Activated CD4-positive, alpha-beta memory T cell treated with anti-CD3 and anti-CD28 coated beads, Interleukin-2, amount 10 ng/mL, durations not matched to agents 7 days and 5 days (primary cell): ENCODE results near the gene TPST1. TPM values are rescaled to one million over a fixed set of nuclear protein-coding genes. Genes with fewer than 3 reads are reported as not detected.
"Not testable (repeated sequence)": the region's sequence is repeated elsewhere in the genome, so short reads cannot be mapped to it uniquely, and the experiment has no call there.

ENCODE experiments used
- CTCF ChIA-PET: fragments of 350-600 bp; sonication (Branson Sonifier 250); formaldehyde crosslinking; loops from one replicate; lab custom pipeline; 2021; ENCODE audit warnings: antibody characterized with exemption, inconsistent platforms; lab: Charles Lee
- POLR2A ChIA-PET: fragments of 350-600 bp; sonication (Branson Sonifier 250); formaldehyde crosslinking; loops from one replicate; lab custom pipeline; 2021; ENCODE audit warnings: antibody characterized with exemption; lab: Charles Lee
- DNase-seq: peaks from one replicate; pipeline ENCODE4 v3.0.0-alpha.2; 2020
- H3K27ac Mint-ChIP-seq: one replicate; pipeline ENCODE4 v1.8.0; 2021; ENCODE audit warnings: mild to moderate bottlenecking, mixed read lengths
- H3K27me3 Mint-ChIP-seq: one replicate; pipeline ENCODE4 v1.8.0; 2021; ENCODE audit warnings: mixed read lengths
- H3K36me3 Mint-ChIP-seq: one replicate; pipeline ENCODE4 v1.8.0; 2021; ENCODE audit warnings: low read depth, mixed read lengths
- H3K4me1 Mint-ChIP-seq: one replicate; pipeline ENCODE4 v1.8.0; 2021; ENCODE audit warnings: mixed read lengths
- H3K4me3 Mint-ChIP-seq: one replicate; pipeline ENCODE4 v1.8.0; 2021; ENCODE audit warnings: mild to moderate bottlenecking, mixed read lengths
- H3K9me3 Mint-ChIP-seq: one replicate; pipeline ENCODE4 v1.8.0; 2021; ENCODE audit warnings: mixed read lengths
- total RNA-seq, 2 experiments: library from RNA; stranded (reverse); gene quantifications; one replicate each; pipeline ENCODE4 v1.2.3, GENCODE V29; 2021

Gene TPST1
- total RNA-seq, 2 experiments from 2014 or later = 0.25 to 0.28 TPM

- Mint-ChIP-seq H3K36me3 (no peaks in the 10 kb centered on the region), H3K4me1 (peaks cover 4% of the 10 kb centered on the region), H3K27ac (no peak overlapping the region), H3K9me3 (no peaks in the 10 kb centered on the region), H3K4me3 (no peak overlapping the region), H3K27me3 (peaks cover 9% of the 10 kb centered on the region)
- ChIA-PET CTCF (no interaction called here), POLR2A (no interaction called here)
- no peak for DNase-seq
Observed at GRCh38 chr7:66198956-66199355, 6.2 kb upstream of the TPST1 start.

GRCh38 chr7:66202441-66202840 lies 2.7 kb upstream of the TPST1 start:
- Mint-ChIP-seq H3K4me3 (no peak overlapping the region), H3K27ac (no peak overlapping the region), H3K9me3 (no peaks in the 10 kb centered on the region), H3K27me3 (peaks cover 34% of the 10 kb centered on the region), H3K4me1 (peaks cover 19% of the 10 kb centered on the region), H3K36me3 (no peaks in the 10 kb centered on the region)
- ChIA-PET POLR2A (no interaction called here), CTCF (no interaction called here)
- DNase-seq = no peak

- Mint-ChIP-seq H3K27me3 (peaks cover 53% of the 10 kb centered on the region), H3K27ac (no peak overlapping the region), H3K4me3 (peak overlapping the region; percentile 79), H3K36me3 (no peaks in the 10 kb centered on the region), H3K9me3 (no peaks in the 10 kb centered on the region), H3K4me1 (peaks cover 24% of the 10 kb centered on the region)
- DNase-seq = no peak
- CTCF ChIA-PET = interaction anchor here (1.3 to 1.9 kb wide), 2 partner anchors 14 to 91 kb away, joined by 3 to 4 read pairs; partner anchors contain the start of gene CRCP
- POLR2A ChIA-PET = no interaction called here
Observed at GRCh38 chr7:66205741-66206090, 582 bp downstream of the TPST1 start.

GRCh38 chr7:66206119-66206933 lies 1.2 kb downstream of the TPST1 start:
- H3K27me3 Mint-ChIP-seq = peaks cover 53% of the 10 kb centered on the region
- H3K9me3 Mint-ChIP-seq = no peaks in the 10 kb centered on the region
- H3K4me1 Mint-ChIP-seq = peaks cover 24% of the 10 kb centered on the region
- CTCF ChIA-PET = interaction anchor here (0.7 to 1.3 kb wide), 2 partner anchors 92 to 146 kb away, joined by 3 read pairs; partner anchors contain the start of gene CRCP
- no peak for DNase-seq
- no peak overlapping the region for H3K27ac Mint-ChIP-seq
- H3K4me3 Mint-ChIP-seq = peak overlapping the region; percentile 79
- H3K36me3 Mint-ChIP-seq = no peaks in the 10 kb centered on the region
- POLR2A ChIA-PET = no interaction called here

- Mint-ChIP-seq H3K36me3 (no peaks in the 10 kb centered on the region), H3K4me3 (no peak overlapping the region), H3K9me3 (no peaks in the 10 kb centered on the region), H3K4me1 (peaks cover 24% of the 10 kb centered on the region), H3K27me3 (peaks cover 56% of the 10 kb centered on the region), H3K27ac (no peak overlapping the region)
- POLR2A ChIA-PET = no interaction called here
- CTCF ChIA-PET = interaction anchor here (0.7 kb wide), 1 partner anchor 145 kb away, joined by 3 read pairs; no protein-coding TSS in a partner anchor
- DNase-seq = no peak
Observed at GRCh38 chr7:66206934-66207240, 1.8 kb downstream of the TPST1 start.

- peaks cover 21% of the 10 kb centered on the region for H3K4me1 Mint-ChIP-seq
- H3K4me3 Mint-ChIP-seq = no peak overlapping the region
- no peaks in the 10 kb centered on the region for H3K9me3 Mint-ChIP-seq
- H3K27me3 Mint-ChIP-seq = peaks cover 51% of the 10 kb centered on the region
- H3K27ac Mint-ChIP-seq = no peak overlapping the region
- ChIA-PET CTCF (interaction anchor here (0.7 kb wide), 1 partner anchor 145 kb away, joined by 3 read pairs; no protein-coding TSS in a partner anchor), POLR2A (no interaction called here)
- no peak for DNase-seq
- H3K36me3 Mint-ChIP-seq = no peaks in the 10 kb centered on the region
Observed at GRCh38 chr7:66207540-66207939, 2.4 kb downstream of the TPST1 start.

GRCh38 chr7:66211429-66211828 lies 6.3 kb downstream of the TPST1 start:
- POLR2A ChIA-PET = no interaction called here
- Mint-ChIP-seq H3K4me1 (peaks cover 13% of the 10 kb centered on the region), H3K36me3 (no peaks in the 10 kb centered on the region), H3K27ac (no peak overlapping the region), H3K9me3 (no peaks in the 10 kb centered on the region), H3K27me3 (peaks cover 36% of the 10 kb centered on the region), H3K4me3 (no peak overlapping the region)
- CTCF ChIA-PET = interaction anchor here (0.7 kb wide), 1 partner anchor 22 kb away, joined by 3 read pairs; no protein-coding TSS in a partner anchor
- DNase-seq = no peak

GRCh38 chr7:66213637-66214036 lies 8.5 kb downstream of the TPST1 start:
- H3K4me1 Mint-ChIP-seq = peaks cover 5% of the 10 kb centered on the region

GRCh38 chr7:66216687-66217086 lies 11.6 kb downstream of the TPST1 start:
- Mint-ChIP-seq H3K27me3 (peaks cover 9% of the 10 kb centered on the region), H3K9me3 (no peaks in the 10 kb centered on the region), H3K4me3 (no peak overlapping the region), H3K4me1 (peaks cover 5% of the 10 kb centered on the region), H3K27ac (no peak overlapping the region), H3K36me3 (no peaks in the 10 kb centered on the region)
- no peak for DNase-seq
- POLR2A ChIA-PET = no interaction called here
- CTCF ChIA-PET = no interaction called here

More at GRCh38 chr7:66213637-66214036, 8.5 kb downstream of the TPST1 start:
- Mint-ChIP-seq H3K4me3 (no peak overlapping the region), H3K27me3 (peaks cover 21% of the 10 kb centered on the region), H3K27ac (no peak overlapping the region), H3K9me3 (no peaks in the 10 kb centered on the region), H3K36me3 (no peaks in the 10 kb centered on the region)
- no peak for DNase-seq
- ChIA-PET POLR2A (no interaction called here), CTCF (no interaction called here)

- no peak overlapping the region for H3K4me3 Mint-ChIP-seq
- CTCF ChIA-PET = interaction anchor here (1.8 kb wide), 1 partner anchor 15 kb away, joined by 4 read pairs; the partner anchor contains the start of gene TPST1
- H3K4me1 Mint-ChIP-seq = no peaks in the 10 kb centered on the region
Observed at GRCh38 chr7:66219805-66220204, 14.7 kb downstream of the TPST1 start.

GRCh38 chr7:66221442-66221841 lies 16.3 kb downstream of the TPST1 start:
- Mint-ChIP-seq H3K27me3 (peaks cover 10% of the 10 kb centered on the region), H3K9me3 (no peaks in the 10 kb centered on the region), H3K36me3 (no peaks in the 10 kb centered on the region), H3K27ac (no peak overlapping the region), H3K4me3 (no peak overlapping the region), H3K4me1 (no peaks in the 10 kb centered on the region)
- no peak for DNase-seq
- POLR2A ChIA-PET = no interaction called here
- CTCF ChIA-PET = no interaction called here

More at GRCh38 chr7:66219805-66220204, 14.7 kb downstream of the TPST1 start:
- Mint-ChIP-seq H3K27me3 (peaks cover 10% of the 10 kb centered on the region), H3K27ac (no peak overlapping the region), H3K36me3 (no peaks in the 10 kb centered on the region), H3K9me3 (no peaks in the 10 kb centered on the region)
- POLR2A ChIA-PET = no interaction called here
- no peak for DNase-seq

GRCh38 chr7:66227808-66228207 lies 22.7 kb downstream of the TPST1 start:
- CTCF ChIA-PET = no interaction called here
- H3K4me1 Mint-ChIP-seq = no peaks in the 10 kb centered on the region
- no peak overlapping the region for H3K27ac Mint-ChIP-seq
- no peaks in the 10 kb centered on the region for H3K9me3 Mint-ChIP-seq
- POLR2A ChIA-PET = no interaction called here
- H3K36me3 Mint-ChIP-seq = no peaks in the 10 kb centered on the region
- no peaks in the 10 kb centered on the region for H3K27me3 Mint-ChIP-seq
- H3K4me3 Mint-ChIP-seq = no peak overlapping the region
- DNase-seq = no peak

GRCh38 chr7:66231326-66232216 lies 26.4 kb downstream of the TPST1 start:
- CTCF ChIA-PET, DNase-seq: not testable (repeated sequence)

More at GRCh38 chr7:66231326-66232216, 26.4 kb downstream of the TPST1 start:
- H3K4me3 Mint-ChIP-seq, H3K36me3 Mint-ChIP-seq, H3K9me3 Mint-ChIP-seq, H3K27me3 Mint-ChIP-seq, POLR2A ChIA-PET, H3K27ac Mint-ChIP-seq, H3K4me1 Mint-ChIP-seq: not testable (repeated sequence)
